ENCODE data around the gene DYRK4. TPM values are rescaled to one million over a fixed set of nuclear protein-coding genes. Genes with fewer than 3 reads are reported as not detected.

The DYRK4 gene
- total RNA-seq, 1 donor from 2014 or later = 30.1 TPM

DNA sequence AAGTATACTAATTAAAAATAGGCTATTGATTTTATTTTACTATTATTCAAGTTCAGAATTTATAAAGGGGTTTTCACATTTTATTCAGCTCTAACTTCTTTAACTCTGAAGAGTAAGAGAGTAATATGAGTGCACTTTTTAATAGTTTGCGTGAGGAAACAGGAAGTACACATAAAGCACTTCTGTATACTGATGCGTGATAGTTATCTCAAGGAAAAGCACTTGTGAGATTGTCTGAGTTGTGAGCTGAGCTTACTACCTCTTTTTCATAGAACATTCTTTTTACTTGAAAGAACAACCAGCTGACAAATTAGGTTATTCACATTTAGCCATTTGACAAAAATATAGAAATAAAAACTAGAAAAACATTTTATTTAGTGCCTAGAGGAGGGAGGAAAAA is 21.4 kb upstream of the DYRK4 start:
- intact Hi-C loops (cut with micrococcal nuclease) = no loop called here
- DNase-seq (ENCODE audit: low spot score) = no peak
- Mint-ChIP-seq H3K9me3 (no peaks in the 10 kb centered on the region), H3K4me3 (ENCODE audit: low read depth) (no peak overlapping the region), H3K27me3 (ENCODE audit: low read depth) (no peaks in the 10 kb centered on the region), H3K36me3 (ENCODE audit: low read depth) (peaks cover 31% of the 10 kb centered on the region), H3K27ac (no peak overlapping the region), H3K4me1 (ENCODE audit: low read depth) (peaks cover 35% of the 10 kb centered on the region)

DNA sequence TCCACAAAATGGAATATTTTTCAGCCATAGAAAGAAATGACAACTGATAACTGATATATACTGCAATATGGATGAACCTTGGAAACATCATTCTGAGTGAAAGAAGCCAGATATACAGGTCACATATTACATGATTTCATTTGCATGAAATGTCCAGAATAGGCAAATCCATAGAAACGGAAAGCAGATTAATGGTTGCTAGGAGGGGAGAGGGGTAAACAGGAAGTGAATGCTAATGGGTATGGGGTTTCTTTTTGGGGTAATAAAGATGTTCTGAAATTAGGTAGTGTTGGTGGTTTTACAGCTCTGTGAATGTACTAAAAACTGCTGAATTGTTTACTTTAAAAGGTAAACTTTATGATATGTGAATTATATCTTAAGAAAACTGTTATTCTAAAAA is 16.8 kb upstream of the DYRK4 start:
- no peak overlapping the region for H3K27ac Mint-ChIP-seq
- no peaks in the 10 kb centered on the region for H3K9me3 Mint-ChIP-seq
- H3K4me1 Mint-ChIP-seq (ENCODE audit: low read depth) = peaks cover 14% of the 10 kb centered on the region
- H3K4me3 Mint-ChIP-seq (ENCODE audit: low read depth) = no peak overlapping the region
- H3K27me3 Mint-ChIP-seq (ENCODE audit: low read depth) = no peaks in the 10 kb centered on the region
- intact Hi-C loops (cut with micrococcal nuclease) = no loop called here
- DNase-seq (ENCODE audit: low spot score) = no peak
- H3K36me3 Mint-ChIP-seq (ENCODE audit: low read depth) = peaks cover 63% of the 10 kb centered on the region

DNA sequence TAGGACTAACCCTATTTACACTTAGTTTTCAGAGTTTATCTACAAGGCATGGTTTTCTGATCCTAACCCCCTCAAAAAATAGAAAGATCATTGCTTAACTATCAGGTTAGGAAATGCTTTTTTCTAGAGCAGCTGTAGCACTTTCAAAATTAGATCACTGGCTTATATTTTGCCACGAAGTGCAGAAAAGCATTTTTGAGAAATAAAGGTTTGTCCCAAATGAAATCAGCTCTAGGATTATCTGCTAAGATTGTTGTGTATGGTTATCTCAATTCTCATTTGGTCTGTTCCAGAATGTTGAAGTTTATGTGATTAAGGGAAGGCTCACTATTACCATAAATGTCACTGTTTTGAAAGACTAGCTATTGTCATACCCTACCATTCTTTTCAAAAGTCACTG is 9.8 kb upstream of the DYRK4 start:
- Mint-ChIP-seq H3K27ac (no peak overlapping the region), H3K9me3 (no peaks in the 10 kb centered on the region), H3K4me3 (ENCODE audit: low read depth) (no peak overlapping the region), H3K4me1 (ENCODE audit: low read depth) (peaks cover 2% of the 10 kb centered on the region), H3K36me3 (ENCODE audit: low read depth) (peaks cover 48% of the 10 kb centered on the region), H3K27me3 (ENCODE audit: low read depth) (no peaks in the 10 kb centered on the region)
- intact Hi-C loops (cut with micrococcal nuclease) = no loop called here
- DNase-seq (ENCODE audit: low spot score) = no peak

DNA sequence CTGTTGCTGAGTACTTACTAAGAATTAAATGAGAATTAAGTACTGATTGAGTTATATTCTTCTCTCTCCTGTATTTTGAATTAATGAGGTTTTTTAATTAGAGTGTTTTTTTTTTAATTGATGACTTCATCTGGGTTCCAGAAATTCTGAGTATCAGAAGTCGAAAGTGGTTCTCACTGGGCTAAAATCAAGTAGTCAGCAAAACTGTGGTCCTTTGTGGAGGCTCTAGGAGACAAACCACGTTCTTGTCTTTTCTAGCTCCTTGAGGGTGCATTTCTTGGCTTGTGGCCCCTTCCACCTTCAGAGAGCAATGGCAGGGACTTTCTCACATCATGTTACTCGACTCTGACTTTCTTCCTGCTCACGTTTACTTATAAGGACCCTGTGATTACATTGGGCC is 8.1 kb upstream of the DYRK4 start:
- DNase-seq (ENCODE audit: low spot score) = no peak
- peaks cover 2% of the 10 kb centered on the region for H3K4me1 Mint-ChIP-seq (ENCODE audit: low read depth)
- H3K27ac Mint-ChIP-seq = no peak overlapping the region
- H3K9me3 Mint-ChIP-seq = no peaks in the 10 kb centered on the region
- peaks cover 40% of the 10 kb centered on the region for H3K36me3 Mint-ChIP-seq (ENCODE audit: low read depth)
- intact Hi-C loops (cut with micrococcal nuclease) = no loop called here
- no peaks in the 10 kb centered on the region for H3K27me3 Mint-ChIP-seq (ENCODE audit: low read depth)
- no peak overlapping the region for H3K4me3 Mint-ChIP-seq (ENCODE audit: low read depth)

DNA sequence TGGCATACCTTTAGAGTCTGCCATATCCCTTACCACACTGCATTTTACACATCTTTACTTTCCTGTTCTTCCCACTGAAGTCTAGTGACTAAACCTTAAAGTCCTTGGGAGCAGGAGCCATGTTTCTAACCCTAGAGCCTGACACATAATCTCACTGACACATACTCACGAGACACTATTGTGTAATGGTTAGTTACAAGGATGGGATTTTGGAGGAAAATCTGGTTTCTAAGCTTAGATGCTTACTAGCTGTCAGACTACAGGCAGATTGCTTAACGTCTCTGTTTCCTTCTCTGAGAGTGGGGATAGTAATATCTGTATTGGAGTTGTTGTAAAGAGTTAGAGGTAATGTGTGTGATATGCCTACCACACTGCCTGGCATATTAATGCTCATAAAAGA is 6.2 kb upstream of the DYRK4 start:
- Mint-ChIP-seq H3K36me3 (ENCODE audit: low read depth) (peaks cover 29% of the 10 kb centered on the region), H3K27ac (no peak overlapping the region), H3K4me1 (ENCODE audit: low read depth) (peaks cover 2% of the 10 kb centered on the region), H3K27me3 (ENCODE audit: low read depth) (no peaks in the 10 kb centered on the region), H3K4me3 (ENCODE audit: low read depth) (no peak overlapping the region), H3K9me3 (no peaks in the 10 kb centered on the region)
- DNase-seq (ENCODE audit: low spot score) = no peak
- intact Hi-C loops (cut with micrococcal nuclease) = no loop called here

DNA sequence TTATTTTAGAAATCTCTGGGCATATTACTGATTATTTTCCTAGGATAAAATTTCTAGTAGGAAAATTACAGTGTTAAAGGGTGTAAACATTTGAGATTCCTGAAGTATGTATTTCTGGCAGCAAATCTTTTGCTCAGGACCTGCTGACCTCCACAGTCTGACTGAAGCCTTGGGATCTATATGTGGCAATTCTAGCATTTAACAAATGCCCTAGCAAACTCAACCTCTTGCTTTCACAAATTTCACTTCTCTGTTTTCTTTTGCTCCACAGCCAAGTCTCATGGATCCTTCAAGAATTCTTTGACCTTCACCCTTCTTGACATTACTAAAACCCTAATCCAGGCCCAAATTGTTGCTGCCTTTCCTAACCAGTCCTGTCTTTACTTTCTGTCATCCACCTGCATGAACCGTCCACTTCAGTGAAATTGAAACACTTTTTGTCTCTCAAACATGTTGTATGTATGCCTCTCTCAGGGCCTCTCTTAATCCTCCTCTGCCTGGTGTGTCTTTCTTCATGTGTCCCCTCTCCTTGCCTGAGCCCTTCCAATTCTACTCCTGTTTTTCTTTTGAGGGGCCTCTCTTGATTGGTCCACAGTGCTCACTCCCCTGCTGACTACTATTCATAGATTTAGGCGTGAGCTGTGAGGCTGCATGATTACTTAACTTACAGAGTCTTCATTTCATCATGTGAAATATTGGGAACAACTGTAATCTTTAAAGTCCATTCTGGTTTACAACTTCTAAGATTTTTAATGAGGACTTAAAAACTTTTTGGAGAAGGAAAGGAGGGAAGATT is 5.1 kb upstream of the DYRK4 start:
- Mint-ChIP-seq H3K27me3 (ENCODE audit: low read depth) (no peaks in the 10 kb centered on the region), H3K9me3 (no peaks in the 10 kb centered on the region), H3K4me3 (ENCODE audit: low read depth) (no peak overlapping the region), H3K4me1 (ENCODE audit: low read depth) (peaks cover 2% of the 10 kb centered on the region), H3K36me3 (ENCODE audit: low read depth) (peaks cover 32% of the 10 kb centered on the region), H3K27ac (no peak overlapping the region)
- DNase-seq (ENCODE audit: low spot score) = no peak
- intact Hi-C loops (cut with micrococcal nuclease) = no loop called here

- no peak for DNase-seq (ENCODE audit: low spot score)
- H3K27ac Mint-ChIP-seq = no peak overlapping the region
- no peaks in the 10 kb centered on the region for H3K27me3 Mint-ChIP-seq (ENCODE audit: low read depth)
- peaks cover 3% of the 10 kb centered on the region for H3K4me1 Mint-ChIP-seq (ENCODE audit: low read depth)
- peaks cover 32% of the 10 kb centered on the region for H3K36me3 Mint-ChIP-seq (ENCODE audit: low read depth)
- H3K9me3 Mint-ChIP-seq = no peaks in the 10 kb centered on the region
- H3K4me3 Mint-ChIP-seq (ENCODE audit: low read depth) = no peak overlapping the region
- intact Hi-C loops (cut with micrococcal nuclease) = no loop called here
These were observed 4.4 kb upstream of the DYRK4 start for GRCh38 chr12:4557586-4557985.

DNA sequence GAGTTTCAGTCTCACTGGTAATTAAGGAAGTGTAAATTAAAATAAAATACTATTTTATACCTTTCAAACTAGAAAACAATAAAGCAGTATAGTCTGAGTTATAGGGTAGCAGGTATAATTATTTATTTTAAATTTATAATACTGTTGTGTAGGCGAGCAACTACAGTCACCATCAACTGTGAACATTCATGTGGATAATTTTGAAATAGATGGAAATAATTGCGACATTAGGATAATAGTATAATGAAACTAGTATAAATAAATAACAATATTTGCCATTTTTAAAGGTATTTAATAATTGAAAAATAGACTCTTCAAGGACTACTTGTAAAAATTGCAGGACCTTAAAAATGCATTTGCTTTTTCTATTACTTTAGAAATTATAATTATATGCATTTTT is 3.8 kb upstream of the DYRK4 start:
- peaks cover 5% of the 10 kb centered on the region for H3K4me1 Mint-ChIP-seq (ENCODE audit: low read depth)
- H3K4me3 Mint-ChIP-seq (ENCODE audit: low read depth) = no peak overlapping the region
- DNase-seq (ENCODE audit: low spot score) = no peak
- H3K9me3 Mint-ChIP-seq = no peaks in the 10 kb centered on the region
- H3K27me3 Mint-ChIP-seq (ENCODE audit: low read depth) = no peaks in the 10 kb centered on the region
- no peak overlapping the region for H3K27ac Mint-ChIP-seq
- intact Hi-C loops (cut with micrococcal nuclease) = no loop called here
- H3K36me3 Mint-ChIP-seq (ENCODE audit: low read depth) = peaks cover 32% of the 10 kb centered on the region

DNA sequence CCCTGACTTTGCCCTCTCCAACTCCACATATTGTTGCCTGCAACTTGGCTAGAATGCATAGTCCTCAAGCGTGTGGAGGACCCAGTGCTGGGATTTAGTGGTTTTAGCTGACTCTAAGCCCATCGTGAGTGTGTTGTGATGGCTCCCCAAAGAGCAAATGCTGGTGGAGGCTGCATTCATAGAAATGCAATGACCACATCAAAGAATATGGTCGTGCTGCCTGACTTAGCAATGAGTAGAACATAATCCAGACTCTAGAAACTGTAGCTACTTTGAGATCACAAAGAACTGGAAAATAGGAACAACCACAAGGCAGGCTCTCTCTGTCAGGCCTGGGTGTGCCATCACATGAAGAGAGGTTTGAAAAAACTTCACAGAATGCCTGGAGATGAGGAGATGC is 1.3 kb downstream of the DYRK4 start:
- no peak overlapping the region for H3K27ac Mint-ChIP-seq
- no peak for DNase-seq (ENCODE audit: low spot score)
- H3K4me3 Mint-ChIP-seq (ENCODE audit: low read depth) = no peak overlapping the region
- no peaks in the 10 kb centered on the region for H3K9me3 Mint-ChIP-seq
- no peaks in the 10 kb centered on the region for H3K27me3 Mint-ChIP-seq (ENCODE audit: low read depth)
- intact Hi-C loops (cut with micrococcal nuclease) = no loop called here
- peaks cover 15% of the 10 kb centered on the region for H3K4me1 Mint-ChIP-seq (ENCODE audit: low read depth)
- peaks cover 12% of the 10 kb centered on the region for H3K36me3 Mint-ChIP-seq (ENCODE audit: low read depth)

DNA sequence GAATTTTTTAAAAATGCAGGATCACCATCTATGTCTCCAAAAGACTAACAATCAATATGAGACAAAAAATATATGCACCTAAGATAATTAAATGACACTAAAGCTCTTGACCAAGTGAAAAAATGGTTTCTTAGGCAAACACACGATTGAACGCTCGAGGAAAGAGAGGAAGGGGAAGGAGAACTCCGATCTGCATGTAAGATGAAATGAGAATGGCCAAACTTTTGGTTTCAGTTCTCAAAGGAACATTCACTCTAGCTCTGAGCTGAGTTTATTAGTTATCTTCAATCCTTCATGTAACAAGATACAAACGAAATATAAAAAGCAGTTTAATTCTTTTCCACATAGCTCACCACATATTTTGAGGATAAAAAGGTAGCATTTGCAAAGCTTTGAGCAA is 2.8 kb downstream of the DYRK4 start:
- Mint-ChIP-seq H3K27ac (no peak overlapping the region), H3K4me3 (ENCODE audit: low read depth) (peak overlapping the region; percentile 5)

GRCh38 chr12:4566474-4566873 is 4.5 kb downstream of the DYRK4 start:
- DNase-seq (ENCODE audit: low spot score) = no peak
- Mint-ChIP-seq H3K9me3 (no peaks in the 10 kb centered on the region), H3K4me1 (ENCODE audit: low read depth) (peaks cover 15% of the 10 kb centered on the region), H3K27me3 (ENCODE audit: low read depth) (no peaks in the 10 kb centered on the region), H3K4me3 (ENCODE audit: low read depth) (no peak overlapping the region), H3K27ac (no peak overlapping the region), H3K36me3 (ENCODE audit: low read depth) (peaks cover 3% of the 10 kb centered on the region)
- intact Hi-C loops (cut with micrococcal nuclease) = no loop called here

More for the DNA sequence above, 2.8 kb downstream of the DYRK4 start:
- peaks cover 12% of the 10 kb centered on the region for H3K36me3 Mint-ChIP-seq (ENCODE audit: low read depth)
- no peak for DNase-seq (ENCODE audit: low spot score)
- H3K27me3 Mint-ChIP-seq (ENCODE audit: low read depth) = no peaks in the 10 kb centered on the region
- no peaks in the 10 kb centered on the region for H3K9me3 Mint-ChIP-seq
- peaks cover 15% of the 10 kb centered on the region for H3K4me1 Mint-ChIP-seq (ENCODE audit: low read depth)
- intact Hi-C loops (cut with micrococcal nuclease) = no loop called here

GRCh38 chr12:4567073-4567881 is 5.3 kb downstream of the DYRK4 start:
- H3K27me3 Mint-ChIP-seq (ENCODE audit: low read depth) = no peaks in the 10 kb centered on the region
- H3K9me3 Mint-ChIP-seq = no peaks in the 10 kb centered on the region
- H3K4me3 Mint-ChIP-seq (ENCODE audit: low read depth) = no peak overlapping the region
- H3K4me1 Mint-ChIP-seq (ENCODE audit: low read depth) = peaks cover 12% of the 10 kb centered on the region
- H3K27ac Mint-ChIP-seq = no peak overlapping the region
- H3K36me3 Mint-ChIP-seq (ENCODE audit: low read depth) = no peaks in the 10 kb centered on the region
- DNase-seq (ENCODE audit: low spot score) = no peak
- intact Hi-C loops (cut with micrococcal nuclease) = no loop called here

- intact Hi-C loops (cut with micrococcal nuclease) = no loop called here
- H3K27me3 Mint-ChIP-seq (ENCODE audit: low read depth) = no peaks in the 10 kb centered on the region
- H3K36me3 Mint-ChIP-seq (ENCODE audit: low read depth) = no peaks in the 10 kb centered on the region
- no peaks in the 10 kb centered on the region for H3K9me3 Mint-ChIP-seq
- no peak overlapping the region for H3K27ac Mint-ChIP-seq
- H3K4me3 Mint-ChIP-seq (ENCODE audit: low read depth) = no peak overlapping the region
- H3K4me1 Mint-ChIP-seq (ENCODE audit: low read depth) = peaks cover 9% of the 10 kb centered on the region
- no peak for DNase-seq (ENCODE audit: low spot score)
These were observed 7.3 kb downstream of the DYRK4 start for GRCh38 chr12:4569261-4569660.

Data from activated T-helper 2 cell treated with anti-CD3 and anti-CD28 coated beads, Interferon-gamma antibody, Interleukin-2, Interleukin-4, amounts not matched to agents 10 μg/mL and 5 μg/mL and 100 μg/mL, durations not matched to agents 14 hours and 24 hours and 36 hours (primary cell).